Measurements from ENCODE around the gene ARPIN.
"Not testable (repeated sequence)": the region's sequence is repeated elsewhere in the genome, so short reads cannot be mapped to it uniquely, and the experiment has no call there.

The ARPIN gene

DNA sequence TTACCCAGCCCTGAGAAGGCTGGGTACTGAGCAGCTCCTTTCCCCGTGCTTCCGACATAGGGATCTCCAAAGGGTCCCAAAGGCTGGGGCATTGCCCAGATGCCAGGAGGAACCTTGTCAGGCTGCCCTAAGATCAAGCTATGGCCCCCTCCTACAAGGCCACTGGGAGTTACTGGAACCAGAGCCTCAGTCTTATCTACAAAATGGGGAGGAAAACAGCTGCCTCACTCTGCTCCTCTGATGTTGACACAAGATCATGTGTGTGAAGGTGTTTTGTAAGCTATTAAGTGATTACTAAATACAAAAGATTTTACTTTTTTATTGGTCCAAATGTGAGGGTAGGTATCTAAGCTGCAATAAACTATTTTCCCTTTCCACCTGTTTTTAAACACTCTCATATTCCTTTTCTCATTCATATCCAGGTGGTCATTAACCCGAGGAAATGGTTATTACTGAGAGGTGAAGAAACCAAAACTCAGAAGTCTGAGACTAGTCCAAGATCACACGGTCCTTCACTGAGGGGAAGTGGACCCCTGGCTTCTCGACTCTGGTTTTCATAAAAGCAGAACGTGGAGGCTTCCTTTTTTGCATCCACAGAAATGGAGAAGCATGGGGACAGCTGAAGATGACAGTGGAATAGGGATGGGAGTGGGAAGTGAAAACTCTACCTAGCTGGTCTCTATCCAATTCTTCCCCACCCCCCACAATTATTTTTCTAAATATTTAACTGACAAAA lies 1.7 kb downstream of the ARPIN start:
- no peak for DNase-seq (ENCODE audit: low read depth in 1 of 2, low spot score in 1 of 2)

DNA sequence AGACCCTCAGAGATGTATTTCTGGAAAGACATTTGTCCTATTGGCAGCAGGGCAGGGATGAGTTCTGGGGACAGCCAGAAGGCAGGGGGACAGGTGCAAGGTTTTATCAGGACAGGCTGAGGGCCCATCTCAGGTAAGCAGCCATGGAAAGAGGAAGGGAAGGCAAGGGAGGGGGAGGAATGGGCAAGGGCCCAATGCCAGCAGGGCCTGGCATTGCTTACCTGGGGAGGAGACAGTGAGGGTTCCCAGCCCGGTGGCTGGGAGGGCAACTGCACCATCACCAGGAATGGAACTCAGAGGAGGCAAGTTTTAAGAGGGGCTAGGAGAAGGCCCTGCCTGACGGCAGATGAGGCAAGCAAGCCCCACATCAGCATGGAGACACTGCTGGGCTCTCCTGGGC lies 3.1 kb downstream of the ARPIN start:
- DNase-seq (ENCODE audit: low read depth in 1 of 2, low spot score in 1 of 2): no peak

DNA sequence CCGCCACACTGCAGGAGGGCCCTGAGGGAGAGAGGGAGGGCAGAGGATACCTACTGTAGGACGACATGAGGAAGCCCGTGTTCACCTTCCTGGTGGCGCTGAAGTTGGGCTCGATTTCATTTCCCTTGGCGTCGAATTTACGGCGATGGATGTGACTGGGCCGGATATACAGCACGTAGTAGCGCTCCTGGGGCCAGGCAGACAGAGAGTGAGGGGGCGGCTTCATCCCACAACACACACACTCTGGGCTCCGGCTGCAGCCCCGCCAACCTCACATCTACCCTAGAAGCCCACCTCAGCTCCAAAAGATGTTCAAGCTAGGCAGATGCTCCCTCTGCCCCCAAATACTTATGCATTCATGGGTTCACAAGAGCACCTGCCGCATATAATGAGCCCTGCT lies 4.5 kb downstream of the ARPIN start:
- no peak for DNase-seq (ENCODE audit: low read depth in 1 of 2, low spot score in 1 of 2)

DNA sequence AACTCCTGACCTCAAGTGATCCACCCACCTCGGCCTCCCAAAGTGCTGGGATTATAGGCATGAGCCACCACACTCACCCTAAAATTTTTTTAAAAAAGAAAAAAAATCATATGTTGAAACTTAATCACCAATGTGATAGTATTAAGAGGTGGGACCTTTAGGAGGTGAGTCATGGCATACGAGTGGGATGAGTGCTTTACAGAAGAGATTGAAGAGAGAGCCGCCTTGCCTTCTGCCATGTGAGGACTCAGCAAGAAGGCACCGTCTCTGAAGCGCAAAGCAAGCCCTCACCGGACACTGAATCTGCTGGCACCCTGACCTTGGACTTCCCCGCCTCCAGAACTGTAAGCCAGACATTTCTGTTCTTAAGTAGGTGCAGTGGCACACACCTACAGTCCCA lies 5.5 kb downstream of the ARPIN start:
- DNase-seq (ENCODE audit: low read depth in 1 of 2, low spot score in 1 of 2): no peak

DNA sequence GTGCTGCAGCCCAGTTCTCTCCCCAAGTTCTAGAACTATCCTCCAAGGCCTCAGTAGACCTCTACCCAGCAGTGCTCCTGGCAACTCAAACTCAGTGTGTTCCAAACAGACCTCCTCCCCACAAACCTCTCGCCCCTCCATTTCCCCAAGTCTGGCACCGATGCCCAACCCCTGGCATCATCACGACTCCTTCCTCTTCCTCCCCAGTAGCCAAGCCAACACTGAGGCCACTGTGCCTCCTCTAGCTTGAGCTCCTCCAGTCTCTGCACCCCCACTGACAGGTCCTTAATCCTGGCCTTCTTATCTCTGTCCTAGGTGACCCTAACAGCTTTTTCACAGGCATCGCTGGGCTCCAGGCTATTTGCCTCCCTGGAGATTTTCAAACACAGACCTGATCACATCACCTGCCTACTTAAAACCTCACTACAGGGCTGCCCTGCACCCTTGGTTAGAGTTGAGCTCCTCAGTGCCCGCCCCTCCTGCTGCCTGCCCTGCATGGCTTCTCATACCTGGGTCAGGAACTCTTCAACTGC lies 6.8 kb downstream of the ARPIN start:
- no peak for DNase-seq (ENCODE audit: low read depth in 1 of 2, low spot score in 1 of 2)

DNA sequence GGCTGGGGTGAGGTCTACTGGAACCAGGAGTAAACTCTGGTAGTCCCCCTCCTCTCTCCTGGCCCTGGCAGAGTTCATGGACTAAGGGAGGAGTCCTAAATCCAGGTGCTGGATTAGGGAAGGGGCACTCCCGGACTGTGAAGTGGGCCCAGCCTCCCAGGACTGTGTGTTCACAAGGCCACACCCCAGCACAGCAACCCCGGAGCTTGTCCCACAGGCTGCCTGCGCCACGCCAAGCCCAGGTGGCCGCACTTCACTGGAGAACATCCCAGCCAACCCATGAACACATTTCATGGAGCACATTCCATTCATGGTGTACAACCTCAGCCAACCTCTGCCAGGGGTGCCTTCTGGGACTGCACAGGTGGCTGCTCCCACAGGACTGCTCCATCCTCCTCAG lies 8.2 kb downstream of the ARPIN start:
- no peak for DNase-seq (ENCODE audit: low read depth in 1 of 2, low spot score in 1 of 2)

DNA sequence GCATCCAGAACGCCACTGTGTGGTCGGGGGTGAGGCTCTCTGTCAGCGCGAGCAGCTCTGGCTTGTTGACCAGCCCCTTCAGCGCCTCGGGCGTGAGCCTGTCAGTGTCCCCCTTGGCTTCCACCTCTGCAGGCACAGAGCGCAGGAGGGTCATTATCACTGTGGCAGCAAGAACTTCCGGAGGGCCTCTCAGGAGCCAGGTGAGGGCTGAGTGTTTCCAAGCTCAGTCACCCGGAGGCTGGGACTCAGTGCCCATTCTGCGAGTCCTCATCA lies 9.0 kb downstream of the ARPIN start:
- DNase-seq (ENCODE audit: low read depth in 1 of 2, low spot score in 1 of 2): no peak

DNA sequence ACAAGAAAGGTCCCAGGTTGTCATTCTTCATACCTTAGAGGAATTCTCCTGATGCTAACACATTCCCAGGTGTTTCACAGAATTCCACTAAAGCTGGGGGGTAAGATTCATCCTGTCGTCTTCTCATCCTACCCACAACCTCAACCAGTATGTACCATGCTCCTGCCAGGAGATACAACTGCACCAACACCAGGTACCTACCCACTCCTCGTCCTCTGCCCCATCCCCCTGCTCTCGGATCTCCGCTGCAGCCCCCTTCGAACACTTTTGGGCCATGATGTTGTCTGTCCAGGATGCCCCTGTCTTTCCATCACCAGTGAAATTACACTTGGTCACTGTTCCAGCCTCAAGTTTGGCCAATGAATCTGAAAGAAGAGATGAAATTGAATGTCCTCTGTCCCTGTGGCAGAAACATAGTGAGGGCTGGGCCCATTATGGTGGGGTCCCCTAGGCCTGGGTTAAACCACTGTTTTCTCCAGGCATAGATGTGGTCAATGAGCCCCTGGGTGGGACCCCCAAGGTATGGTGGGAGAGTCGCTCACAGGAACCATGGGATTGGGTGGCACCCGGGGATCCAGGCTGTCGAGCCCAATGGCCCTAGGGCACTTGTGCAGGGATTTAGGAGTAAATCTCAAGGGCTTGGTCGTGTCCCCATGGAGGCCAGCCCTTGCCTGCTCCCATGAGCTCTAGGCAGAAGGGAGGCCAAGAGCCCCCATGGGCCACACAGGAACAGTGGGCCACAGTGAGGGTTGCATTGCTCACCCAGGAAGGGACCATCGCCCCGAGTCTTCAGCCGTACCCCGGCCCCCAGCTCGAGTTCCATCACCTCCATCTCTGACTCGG lies 9.5 kb downstream of the ARPIN start:
- no peak for DNase-seq (ENCODE audit: low read depth in 1 of 2, low spot score in 1 of 2)

DNA sequence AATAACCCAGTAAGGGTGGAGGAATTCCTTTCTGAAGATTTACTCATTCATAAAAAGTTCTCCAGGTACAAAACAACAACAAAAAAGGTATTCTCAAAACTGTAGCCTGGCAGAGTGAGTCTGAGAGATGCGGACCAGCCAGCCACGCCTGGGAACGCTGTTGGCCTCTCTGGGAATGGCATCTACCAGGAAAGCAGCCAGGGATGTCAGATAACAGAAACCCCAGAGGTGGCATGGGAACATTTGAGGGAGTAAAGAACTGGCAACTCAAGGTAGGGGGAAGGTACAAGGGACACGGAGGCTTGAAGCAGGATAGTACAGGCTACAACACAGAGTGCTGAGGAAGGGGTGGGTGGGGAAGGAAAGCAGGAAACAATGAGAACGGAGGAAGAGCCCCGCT lies 11.9 kb downstream of the ARPIN start:
- DNase-seq (ENCODE audit: low read depth in 1 of 2, low spot score in 1 of 2): no peak

DNA sequence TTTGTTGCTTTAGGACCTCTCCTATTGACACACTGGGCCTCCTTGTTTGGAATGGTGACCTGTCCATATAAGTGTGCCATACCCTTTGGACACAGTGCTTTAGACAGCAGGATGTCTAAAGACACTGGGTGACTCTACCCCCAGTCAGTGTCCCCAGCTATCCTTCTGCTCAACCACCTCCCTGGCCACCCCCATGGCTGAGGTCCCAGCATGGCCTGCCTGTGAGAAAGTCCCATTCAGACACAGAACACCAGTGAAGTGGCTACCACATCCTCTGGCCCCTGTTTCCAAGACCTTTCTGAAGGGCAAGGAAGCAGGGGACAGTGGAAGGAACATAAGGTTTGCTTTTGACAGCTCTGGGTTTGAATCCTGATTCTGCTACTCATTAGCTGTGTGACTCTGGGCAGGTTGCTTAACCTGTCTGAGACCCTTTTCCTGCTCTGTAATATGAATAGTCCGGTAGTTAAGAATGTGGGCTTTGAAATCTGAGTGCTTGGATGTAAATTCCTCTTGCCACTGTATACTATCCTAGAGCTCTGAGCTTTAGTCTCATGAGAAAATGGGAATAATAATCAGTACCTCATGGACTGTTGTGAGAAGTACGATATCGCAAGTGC lies 12.7 kb downstream of the ARPIN start:
- DNase-seq (ENCODE audit: low read depth in 1 of 2, low spot score in 1 of 2): no peak

DNA sequence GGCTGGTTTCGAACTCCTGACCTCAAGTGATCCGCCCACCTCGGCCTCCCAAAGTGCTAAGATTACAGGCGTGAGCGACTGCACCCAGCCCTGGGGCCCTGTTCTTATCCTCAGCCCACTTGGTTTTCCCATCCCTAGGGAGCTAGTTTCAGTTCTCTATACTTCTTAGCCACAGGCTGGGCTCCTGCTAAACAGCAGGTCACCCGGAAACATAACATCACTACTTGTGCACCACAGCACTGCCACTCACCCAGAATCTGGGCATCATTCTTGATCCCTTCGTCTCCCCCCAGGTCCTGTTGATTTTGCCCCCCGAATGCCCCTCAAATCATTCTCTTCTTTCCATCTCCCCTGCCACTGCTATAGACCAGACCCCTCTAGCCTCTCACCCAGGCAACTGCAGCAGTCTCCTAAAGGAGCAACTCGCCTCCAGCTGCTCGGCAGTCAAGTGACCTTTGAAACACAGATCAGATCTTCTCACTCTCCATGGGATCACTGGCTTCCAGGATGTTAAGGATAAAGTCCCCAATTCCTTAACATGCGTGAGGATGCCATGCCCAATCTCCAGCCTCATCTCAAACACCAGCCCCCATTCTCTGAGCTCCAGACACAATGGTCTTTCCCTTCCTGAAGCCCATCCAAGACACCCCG lies 13.3 kb downstream of the ARPIN start:
- DNase-seq (ENCODE audit: low read depth in 1 of 2, low spot score in 1 of 2): no peak

DNA sequence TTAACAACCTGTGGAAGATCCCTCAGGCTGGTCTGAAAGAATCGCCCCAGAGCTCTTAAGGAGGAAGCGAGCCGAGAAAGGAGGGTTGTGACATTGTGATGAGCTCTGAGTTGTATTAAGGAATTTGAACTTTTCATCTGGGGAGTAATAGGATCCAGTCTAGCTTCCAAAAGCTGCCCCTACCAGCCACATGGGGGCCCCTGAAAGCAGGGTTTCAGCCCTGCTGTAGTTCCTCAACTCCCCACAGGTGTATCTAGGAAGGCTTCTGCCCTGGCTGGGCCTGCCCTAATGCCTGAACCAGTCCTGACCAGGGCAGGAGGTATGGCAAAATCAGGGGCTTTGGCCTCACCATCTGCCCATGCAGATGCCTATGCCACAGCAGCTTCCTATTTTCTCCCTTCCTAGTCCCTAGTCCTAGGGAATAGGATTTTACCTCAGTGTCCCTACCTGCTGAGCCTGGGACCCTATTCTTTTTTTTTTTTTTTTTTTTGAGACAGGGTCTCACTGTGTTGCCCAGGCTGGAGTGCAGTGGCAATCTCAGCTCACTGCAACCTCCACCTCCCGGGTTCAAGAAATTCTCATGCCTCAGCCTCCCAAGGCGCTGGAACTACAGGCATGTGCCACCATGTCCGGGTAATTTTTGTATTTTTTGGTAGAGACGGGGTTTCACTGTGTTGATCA lies 14.0 kb downstream of the ARPIN start:
- no peak for DNase-seq (ENCODE audit: low read depth in 1 of 2, low spot score in 1 of 2)

DNA sequence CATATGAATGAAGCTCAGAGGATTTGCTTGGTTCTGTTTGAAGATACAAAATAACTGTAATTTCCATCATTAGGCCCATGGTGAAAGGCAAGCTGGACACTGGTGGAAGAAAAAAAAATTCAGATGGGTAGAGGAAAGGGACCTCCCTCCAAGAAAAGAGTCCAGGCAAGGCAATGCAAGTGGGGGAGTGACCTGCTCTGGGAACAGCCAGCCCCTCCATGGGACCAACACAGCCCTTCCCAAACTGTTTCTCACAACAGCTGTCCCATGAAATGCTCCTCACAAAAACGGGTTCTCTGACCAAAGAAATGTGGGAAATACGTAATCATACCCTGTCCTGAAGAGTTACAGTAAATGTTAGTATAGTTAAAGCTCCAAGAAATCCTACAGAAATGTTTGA lies 14.6 kb downstream of the ARPIN start:
- no peak for DNase-seq (ENCODE audit: low read depth in 1 of 2, low spot score in 1 of 2)

DNA sequence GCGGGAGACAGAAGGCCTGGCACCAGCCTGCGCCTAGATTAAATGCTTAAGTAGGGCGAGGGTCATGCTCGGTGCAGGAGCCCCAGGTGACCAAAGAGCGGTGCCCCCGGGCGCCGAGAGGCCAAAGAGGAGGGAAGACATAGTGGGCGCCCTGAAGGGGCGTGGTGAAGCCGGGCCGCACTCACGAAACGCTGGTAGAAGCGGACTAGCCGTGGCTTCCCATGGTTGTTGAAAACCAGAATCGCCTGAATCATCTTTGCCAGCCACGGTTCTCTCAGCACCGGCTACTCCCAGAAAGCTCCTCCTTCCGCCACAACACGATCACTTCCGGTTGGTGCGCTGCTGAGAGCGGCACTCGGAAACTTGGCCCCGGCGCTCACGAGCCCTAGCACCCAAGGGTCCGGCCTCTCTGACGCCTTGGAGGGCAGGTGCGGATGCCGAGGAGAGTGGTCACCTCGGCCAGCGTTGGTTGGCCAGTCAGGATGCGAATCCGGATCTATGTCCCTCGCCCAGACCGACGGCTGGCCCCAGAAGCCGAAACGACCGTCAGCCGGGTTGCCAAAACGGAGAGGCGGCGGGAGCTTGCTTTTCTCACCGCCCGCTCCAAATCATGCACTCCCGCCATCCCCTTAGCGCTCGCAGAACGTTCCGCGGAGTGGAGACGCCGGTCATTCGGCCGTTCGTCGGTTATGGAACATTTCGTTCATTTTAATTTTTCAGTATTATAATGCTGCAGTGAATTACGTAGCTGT lies 18.9 kb downstream of the ARPIN start, which contains the start of gene AP3S2:
Gene AP3S2 (minus strand): TSS at position 299 of the 752 bp plus-strand sequence. CDS start 45 bp downstream, at position 254.
- peak; percentile 78 to 83 for DNase-seq (ENCODE audit: low read depth in 1 of 2, low spot score in 1 of 2)

DNA sequence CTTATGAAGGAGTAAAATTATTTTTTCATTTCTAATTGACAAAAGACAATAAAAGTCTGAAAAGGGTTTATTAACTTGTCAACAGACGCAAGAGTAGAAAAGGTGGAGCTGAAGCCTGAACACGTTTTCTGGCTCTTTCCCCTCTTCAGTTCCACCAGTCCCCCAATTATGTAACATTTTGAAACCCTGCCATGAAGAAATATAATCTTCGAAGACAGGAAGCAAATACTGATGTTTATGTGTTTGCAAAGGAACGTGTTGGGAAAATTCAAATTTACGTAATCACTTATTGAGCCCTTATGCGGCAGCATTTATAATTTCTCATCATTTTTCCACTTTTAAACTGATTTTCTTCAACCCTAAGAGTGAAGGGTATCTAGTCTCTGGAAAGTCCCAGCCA lies 19.7 kb downstream of the ARPIN start:
- DNase-seq (ENCODE audit: low read depth in 1 of 2, low spot score in 1 of 2): no peak

DNA sequence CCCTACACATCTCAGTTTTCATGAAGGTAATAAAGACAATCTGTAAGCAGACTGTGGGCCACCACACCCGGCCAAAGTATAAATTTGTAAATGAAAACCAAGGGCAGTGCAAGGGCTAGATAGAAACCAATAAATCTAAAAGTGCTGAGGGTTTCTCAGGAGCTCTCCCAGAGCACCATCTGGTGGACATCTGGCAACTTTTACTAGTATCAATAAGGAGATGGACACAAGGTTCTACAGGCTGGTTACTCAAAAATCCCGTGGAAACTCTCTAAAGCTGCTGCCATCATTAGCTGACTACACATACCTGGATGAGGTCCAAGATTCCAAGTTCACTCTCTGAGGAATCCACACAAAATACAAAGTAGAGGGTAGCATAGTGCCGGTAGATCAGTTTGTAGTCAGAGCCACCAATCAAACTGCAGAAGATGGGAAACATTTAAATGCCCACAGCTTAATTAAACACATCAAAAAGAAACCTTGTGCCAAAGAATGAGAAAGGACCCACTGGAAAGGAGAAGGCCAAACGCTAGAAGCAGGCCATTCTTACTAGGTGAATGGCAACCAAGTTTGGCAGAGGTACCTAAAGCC lies 24.4 kb downstream of the ARPIN start:
- DNase-seq (ENCODE audit: low read depth in 1 of 2, low spot score in 1 of 2): no peak

DNA sequence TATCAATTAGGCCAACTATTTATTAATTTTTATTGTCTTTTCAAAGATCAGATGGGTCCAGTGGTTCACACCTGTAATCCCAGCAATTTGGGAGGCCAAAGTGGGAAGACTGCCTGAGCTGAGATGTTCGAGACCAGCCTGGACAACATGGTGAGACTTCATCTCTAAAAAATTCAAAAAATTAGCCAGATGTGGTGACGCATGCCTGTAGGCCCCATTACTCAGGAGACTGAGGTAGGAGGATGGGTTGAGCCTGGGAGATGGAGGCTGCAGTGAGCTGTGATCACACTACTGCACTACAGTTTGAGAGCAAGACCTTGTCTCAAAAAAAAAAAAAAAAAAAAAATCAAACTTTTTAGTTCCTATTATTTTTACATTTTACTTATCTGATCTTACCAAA lies 27.1 kb downstream of the ARPIN start:
- DNase-seq (ENCODE audit: low read depth in 1 of 2, low spot score in 1 of 2): no peak

DNA sequence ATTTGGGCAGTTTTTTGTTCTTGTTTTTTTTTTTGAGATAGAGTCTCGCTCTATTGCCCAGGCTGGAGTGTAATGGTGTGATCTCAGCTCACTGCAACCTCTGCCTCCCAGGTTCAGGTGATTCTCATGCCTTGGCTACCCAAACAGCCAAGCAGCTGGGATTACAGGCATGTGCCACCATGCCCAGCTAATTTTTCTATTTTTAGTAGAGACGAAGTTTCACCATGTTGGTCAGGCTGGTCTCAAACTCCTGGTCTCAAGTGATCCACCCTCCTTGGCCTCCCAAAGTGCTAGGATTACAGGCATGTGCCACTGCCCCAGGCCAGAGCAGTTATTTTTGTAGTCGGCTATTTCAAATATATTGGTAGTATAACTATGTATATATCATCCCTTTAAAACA lies 27.6 kb downstream of the ARPIN start:
- DNase-seq (ENCODE audit: low read depth in 1 of 2, low spot score in 1 of 2): not testable (repeated sequence)

DNA sequence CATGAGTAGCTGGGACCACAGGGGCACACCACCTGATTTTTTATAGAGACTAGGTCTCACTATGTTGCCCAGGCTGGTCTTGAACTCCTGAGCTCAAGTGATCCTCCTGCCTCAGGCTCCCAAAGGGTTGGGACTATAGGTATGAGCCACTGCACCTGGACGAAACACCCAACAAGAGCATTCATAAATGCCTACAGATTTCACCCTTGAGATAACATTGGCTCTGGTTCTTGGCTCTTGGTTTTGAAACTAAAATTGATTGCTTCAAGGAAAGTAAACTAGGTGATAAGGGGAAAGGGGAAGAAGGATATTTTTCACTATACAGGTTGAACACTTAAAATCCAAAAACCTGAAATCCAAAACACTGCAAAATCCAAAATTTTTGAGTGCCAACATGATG lies 29.2 kb downstream of the ARPIN start:
- DNase-seq (ENCODE audit: low read depth in 1 of 2, low spot score in 1 of 2): no peak

DNA sequence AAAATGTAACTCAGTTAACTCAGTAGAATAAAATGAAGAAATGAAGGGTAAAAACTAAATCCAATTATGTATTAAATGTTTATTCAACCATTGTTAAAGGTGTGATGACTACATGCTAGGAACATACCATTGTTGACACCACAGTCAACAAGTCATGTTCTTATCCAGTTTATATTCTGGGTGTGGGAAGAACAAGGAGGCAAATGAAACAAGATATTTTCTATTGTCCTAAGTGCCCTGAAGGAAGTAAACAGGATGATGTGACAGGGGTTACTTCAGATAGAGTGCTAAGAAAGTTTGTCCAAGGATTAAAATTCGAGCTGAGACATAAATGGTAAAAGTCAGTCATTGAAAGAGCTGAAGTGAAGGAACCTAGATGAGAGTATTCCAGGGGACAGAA lies 32.0 kb downstream of the ARPIN start:
- DNase-seq (ENCODE audit: low read depth in 1 of 2, low spot score in 1 of 2): no peak

Data from activated T-helper 1 cell treated with anti-CD3 and anti-CD28 coated beads, Interleukin-2, amount 50 U/mL, for 16 hours (primary cell).